ENCODE results near the gene ORC6. TPM values are rescaled to one million over a fixed set of nuclear protein-coding genes. Genes with fewer than 3 reads are reported as not detected.
A peak's percentile ranks its signal among the peaks of the same experiment; 100 is the strongest.

The ORC6 gene
- total and polyA plus RNA-seq, 2 donors (not counting 1 experiment from before 2014, with no cell fraction given): 5.0 to 9.5 TPM

DNA sequence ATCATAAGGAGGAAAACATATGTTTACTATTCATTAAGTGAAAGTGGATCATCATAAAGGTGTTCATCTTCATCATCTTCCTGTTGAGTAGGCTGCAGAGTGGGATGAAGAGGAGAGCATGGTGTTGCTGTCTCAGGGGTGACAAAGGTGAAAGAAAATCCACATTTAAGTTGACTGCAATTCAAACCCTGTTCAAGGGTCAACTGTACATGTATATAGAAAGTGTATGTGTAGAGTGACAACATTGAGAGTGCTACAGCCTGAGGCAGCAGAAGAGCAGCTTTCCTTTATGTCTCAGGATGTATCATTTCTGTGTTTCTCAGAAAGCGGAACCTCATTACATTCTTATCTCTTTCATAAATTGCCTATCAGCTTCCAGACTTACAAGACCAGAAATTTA, 17.2 kb downstream of the ORC6 start:
- H3K4me1 ChIP-seq (ENCODE audit: control insufficient read depth, extremely low read depth, insufficient read depth, low read length): no peaks in the 10 kb centered on the region
- no peaks in the 10 kb centered on the region for H3K79me2 ChIP-seq (ENCODE audit: control insufficient read depth, insufficient read depth, low read length)
- no peak overlapping the region for H3K27ac ChIP-seq (ENCODE audit: insufficient read depth, low read length)
- H4K20me1 ChIP-seq (ENCODE audit: control insufficient read depth, extremely low read depth, insufficient read depth, low read length): no peaks in the 10 kb centered on the region
- H3K27me3 ChIP-seq (ENCODE audit: control insufficient read depth, insufficient read depth, low read length): no peaks in the 10 kb centered on the region
- no peak overlapping the region for H3K4me3 ChIP-seq (replicated peaks in 1 of 4; ENCODE audit: control extremely low read depth in 1 of 4, insufficient read depth in 1 of 4, low read depth in 3 of 4, low read length in 4 of 4)
- TF ChIP-seq, protein P1, sequence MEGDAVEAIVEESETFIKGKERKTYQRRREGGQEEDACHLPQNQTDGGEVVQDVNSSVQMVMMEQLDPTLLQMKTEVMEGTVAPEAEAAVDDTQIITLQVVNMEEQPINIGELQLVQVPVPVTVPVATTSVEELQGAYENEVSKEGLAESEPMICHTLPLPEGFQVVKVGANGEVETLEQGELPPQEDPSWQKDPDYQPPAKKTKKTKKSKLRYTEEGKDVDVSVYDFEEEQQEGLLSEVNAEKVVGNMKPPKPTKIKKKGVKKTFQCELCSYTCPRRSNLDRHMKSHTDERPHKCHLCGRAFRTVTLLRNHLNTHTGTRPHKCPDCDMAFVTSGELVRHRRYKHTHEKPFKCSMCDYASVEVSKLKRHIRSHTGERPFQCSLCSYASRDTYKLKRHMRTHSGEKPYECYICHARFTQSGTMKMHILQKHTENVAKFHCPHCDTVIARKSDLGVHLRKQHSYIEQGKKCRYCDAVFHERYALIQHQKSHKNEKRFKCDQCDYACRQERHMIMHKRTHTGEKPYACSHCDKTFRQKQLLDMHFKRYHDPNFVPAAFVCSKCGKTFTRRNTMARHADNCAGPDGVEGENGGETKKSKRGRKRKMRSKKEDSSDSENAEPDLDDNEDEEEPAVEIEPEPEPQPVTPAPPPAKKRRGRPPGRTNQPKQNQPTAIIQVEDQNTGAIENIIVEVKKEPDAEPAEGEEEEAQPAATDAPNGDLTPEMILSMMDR (conservative IDR thresholded peaks at IDR 0.05 in 1 of 2, IDR thresholded peaks at IDR 0.05 in 1 of 2; ENCODE audit: low read depth in 1 of 2, low read length in 2 of 2): no peak
- no peak for TF ChIP-seq EZH2 (IDR thresholded peaks at IDR 0.05; ENCODE audit: low read length, missing control alignments)
- H3K36me3 ChIP-seq (ENCODE audit: control insufficient read depth, insufficient read depth, low read length): no peaks in the 10 kb centered on the region
- no peak for DNase-seq (ENCODE audit: low read depth in 2 of 2)
- H3K9ac ChIP-seq (ENCODE audit: insufficient read depth, low read length): no peak overlapping the region
- H3K9me3 ChIP-seq (ENCODE audit: control insufficient read depth, insufficient read depth, low read depth, low read length): no peaks in the 10 kb centered on the region
- H2AFZ ChIP-seq (ENCODE audit: low read length): no peak overlapping the region
- H3K4me2 ChIP-seq (ENCODE audit: extremely low read depth, insufficient read depth, low read length): no peak overlapping the region

- no peaks in the 10 kb centered on the region for H4K20me1 ChIP-seq (ENCODE audit: control insufficient read depth, extremely low read depth, insufficient read depth, low read length)
- H3K36me3 ChIP-seq (ENCODE audit: control insufficient read depth, insufficient read depth, low read length): no peaks in the 10 kb centered on the region
- no peak overlapping the region for H3K9ac ChIP-seq (ENCODE audit: insufficient read depth, low read length)
- TF ChIP-seq, protein P1 (conservative IDR thresholded peaks at IDR 0.05 in 1 of 2, IDR thresholded peaks at IDR 0.05 in 1 of 2; ENCODE audit: low read depth in 1 of 2, low read length in 2 of 2): no peak
- no peak for TF ChIP-seq EZH2 (IDR thresholded peaks at IDR 0.05; ENCODE audit: low read length, missing control alignments)
- peak in 1 of 2 donors; percentile 15 for DNase-seq (ENCODE audit: low read depth in 2 of 2)
- no peaks in the 10 kb centered on the region for H3K4me1 ChIP-seq (ENCODE audit: control insufficient read depth, extremely low read depth, insufficient read depth, low read length)
- H3K27ac ChIP-seq (ENCODE audit: insufficient read depth, low read length): no peak overlapping the region
- H3K79me2 ChIP-seq (ENCODE audit: control insufficient read depth, insufficient read depth, low read length): no peaks in the 10 kb centered on the region
- H3K27me3 ChIP-seq (ENCODE audit: control insufficient read depth, insufficient read depth, low read length): no peaks in the 10 kb centered on the region
- H2AFZ ChIP-seq (ENCODE audit: low read length): no peak overlapping the region
- H3K4me2 ChIP-seq (ENCODE audit: extremely low read depth, insufficient read depth, low read length): no peak overlapping the region
- H3K9me3 ChIP-seq (ENCODE audit: control insufficient read depth, insufficient read depth, low read depth, low read length): no peaks in the 10 kb centered on the region
- no peak overlapping the region for H3K4me3 ChIP-seq (replicated peaks in 1 of 4; ENCODE audit: control extremely low read depth in 1 of 4, insufficient read depth in 1 of 4, low read depth in 3 of 4, low read length in 4 of 4)
These were observed 20.1 kb downstream of the ORC6 start for GRCh38 chr16:46709469-46710005.

DNA sequence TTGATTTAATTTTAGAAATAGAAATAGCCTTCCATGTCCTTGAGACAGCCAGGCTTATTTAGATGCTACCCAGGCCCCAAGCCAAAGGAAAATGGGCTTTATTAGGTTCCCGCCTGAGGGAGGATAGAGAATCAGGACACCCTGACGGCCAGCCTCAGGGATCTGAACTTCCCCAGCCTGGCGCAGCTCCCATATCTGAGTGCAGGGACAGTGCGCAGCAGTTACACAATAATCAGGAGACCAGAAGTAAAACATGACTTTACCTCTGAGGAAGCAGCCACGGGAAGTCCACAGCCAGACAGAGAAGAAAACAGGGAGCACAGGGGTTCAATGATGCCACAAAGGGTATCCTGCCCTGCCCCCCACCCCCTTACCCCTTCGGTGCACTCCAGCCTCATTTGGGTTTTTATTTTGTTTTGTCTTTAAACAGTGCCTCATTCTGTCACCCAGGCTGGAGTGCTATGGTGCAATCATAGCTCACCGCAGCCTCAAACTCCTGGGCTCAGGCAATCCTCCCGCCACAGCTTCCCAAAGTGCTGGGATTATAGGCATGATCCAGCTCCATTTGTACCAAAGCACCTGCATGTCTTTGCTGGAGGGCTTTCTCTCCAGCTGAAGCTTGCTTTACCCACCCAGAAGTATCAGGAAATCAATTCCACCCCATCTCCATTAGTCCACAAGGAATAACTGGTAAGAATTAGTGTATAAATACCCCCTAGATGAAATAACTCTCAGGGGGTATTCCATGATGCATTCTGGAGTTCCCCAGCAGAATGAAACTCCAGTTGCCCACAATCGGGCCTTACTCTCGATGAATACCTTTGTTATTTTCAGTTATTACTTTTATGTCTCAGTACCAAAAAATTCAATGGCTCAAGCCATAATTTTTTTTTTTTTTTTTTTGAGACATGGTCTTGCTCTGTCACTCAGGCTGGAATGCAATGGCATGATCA, 21.9 kb downstream of the ORC6 start:
- H4K20me1 ChIP-seq (ENCODE audit: control insufficient read depth, extremely low read depth, insufficient read depth, low read length): no peaks in the 10 kb centered on the region

More for the DNA sequence above, 21.9 kb downstream of the ORC6 start:
- Histone ChIP-seq H3K4me2 (ENCODE audit: extremely low read depth, insufficient read depth, low read length) (no peak overlapping the region), H3K4me1 (ENCODE audit: control insufficient read depth, extremely low read depth, insufficient read depth, low read length) (no peaks in the 10 kb centered on the region), H3K27me3 (ENCODE audit: control insufficient read depth, insufficient read depth, low read length) (no peaks in the 10 kb centered on the region), H2AFZ (ENCODE audit: low read length) (no peak overlapping the region), H3K36me3 (ENCODE audit: control insufficient read depth, insufficient read depth, low read length) (no peaks in the 10 kb centered on the region), H3K4me3 (replicated peaks in 1 of 4; ENCODE audit: control extremely low read depth in 1 of 4, insufficient read depth in 1 of 4, low read depth in 3 of 4, low read length in 4 of 4) (no peak overlapping the region), H3K27ac (ENCODE audit: insufficient read depth, low read length) (no peak overlapping the region), H3K79me2 (ENCODE audit: control insufficient read depth, insufficient read depth, low read length) (no peaks in the 10 kb centered on the region), H3K9ac (ENCODE audit: insufficient read depth, low read length) (no peak overlapping the region), H3K9me3 (ENCODE audit: control insufficient read depth, insufficient read depth, low read depth, low read length) (no peaks in the 10 kb centered on the region)
- DNase-seq (ENCODE audit: low read depth in 2 of 2): no peak
- no peak for TF ChIP-seq EZH2 (IDR thresholded peaks at IDR 0.05; ENCODE audit: low read length, missing control alignments)
- TF ChIP-seq, protein P1 (conservative IDR thresholded peaks at IDR 0.05 in 1 of 2, IDR thresholded peaks at IDR 0.05 in 1 of 2; ENCODE audit: low read depth in 1 of 2, low read length in 2 of 2): no peak

Data from fibroblast of lung (primary cell).